ENCODE data around the gene OAF.

DNA sequence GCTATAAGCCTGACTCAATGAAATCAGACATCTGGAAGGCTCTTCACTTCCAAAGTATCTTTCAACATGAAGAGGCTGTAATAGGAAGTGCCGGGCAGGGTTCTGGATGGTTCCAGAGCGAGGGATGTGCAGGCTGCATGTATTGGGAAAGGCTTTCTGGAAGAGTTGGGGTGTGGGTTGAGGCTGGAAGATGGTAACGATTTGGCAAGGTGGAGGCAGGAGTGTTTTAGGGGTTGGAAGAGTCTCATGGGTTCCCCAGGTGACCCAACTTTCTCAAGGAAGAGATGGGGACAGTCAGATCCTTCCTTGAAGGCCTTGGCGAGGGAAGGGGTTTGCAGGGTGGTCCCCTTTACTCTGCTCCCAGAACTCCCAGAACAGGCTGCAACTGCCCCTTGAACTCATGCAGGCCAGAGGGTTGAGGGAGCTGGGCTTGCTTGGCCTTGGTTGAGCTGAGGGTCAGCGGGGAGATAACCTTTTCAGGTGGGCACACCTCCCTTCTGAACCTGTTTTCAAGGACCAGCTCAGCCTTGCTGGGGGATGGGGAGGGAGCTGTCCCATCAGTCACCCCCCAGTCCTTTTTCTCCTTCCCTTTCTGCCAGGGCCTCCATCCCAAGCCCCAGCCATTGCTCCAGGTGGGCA lies 19.7 kb downstream of the OAF start:
- TF ChIP-seq CTCF (IDR thresholded peaks at IDR 0.05) (no peak), POLR2A (IDR thresholded peaks at IDR 0.05) (no peak)
